GM12892 (cell line): Measurements from ENCODE around the gene HGF.
"Not testable (repeated sequence)": the region's sequence is repeated elsewhere in the genome, so short reads cannot be mapped to it uniquely, and the experiment has no call there.

Source experiments
- DNase-seq: peaks from one replicate; pipeline ENCODE4 v3.0.0; 2011; ENCODE audit not compliant: insufficient read length
- FAIRE-seq: peaks from 2 replicates; lab custom pipeline; 2011; peaks lifted over from hg19 to GRCh38; lab: Jason Lieb, UNC
- POLR2A ChIP-seq: IDR thresholded peaks from 2 replicates; pipeline ENCODE4 v1.6.1; 2011; ENCODE audit warnings: low read depth, low read length, control low read depth
- POLR2AphosphoS5 ChIP-seq: IDR thresholded peaks from 2 replicates; pipeline ENCODE4 v1.6.1; 2011; ENCODE audit warnings: low read depth, low read length, control low read depth
- TAF1 ChIP-seq: IDR thresholded peaks from 2 replicates; pipeline ENCODE4 v1.6.1; 2011; ENCODE audit warnings: low read depth, mild to moderate bottlenecking, control low read depth, low read length, borderline replicate concordance

HGF gene

GRCh38 chr7:81744389-81744788 is 25.5 kb downstream of the HGF start:
- peak; percentile 62 for FAIRE-seq
- TF ChIP-seq POLR2AphosphoS5 = no peak
- TF ChIP-seq POLR2A = no peak
- TF ChIP-seq TAF1 = no peak
- no peak for DNase-seq

- TF ChIP-seq POLR2A = no peak
- TF ChIP-seq TAF1 = no peak
- TF ChIP-seq POLR2AphosphoS5 = no peak
- DNase-seq (no peak), FAIRE-seq (peak; percentile 42)
These were observed 26.2 kb downstream of the HGF start for GRCh38 chr7:81743665-81744064.

GRCh38 chr7:81743201-81743600 is 26.6 kb downstream of the HGF start:
- DNase-seq = no peak
- FAIRE-seq = no peak
- no peak for TF ChIP-seq TAF1
- TF ChIP-seq POLR2AphosphoS5 = no peak
- no peak for TF ChIP-seq POLR2A

GRCh38 chr7:81740403-81740802 is 29.4 kb downstream of the HGF start:
- TF ChIP-seq POLR2AphosphoS5 = no peak
- TF ChIP-seq TAF1 = no peak
- no peak for TF ChIP-seq POLR2A

GRCh38 chr7:81736091-81736490 is 33.8 kb downstream of the HGF start:
- DNase-seq (no peak), FAIRE-seq (no peak)
- no peak for TF ChIP-seq POLR2A
- no peak for TF ChIP-seq TAF1
- no peak for TF ChIP-seq POLR2AphosphoS5

More at GRCh38 chr7:81740403-81740802, 29.4 kb downstream of the HGF start:
- DNase-seq = no peak
- FAIRE-seq = no peak

GRCh38 chr7:81725812-81726127 is 44.1 kb downstream of the HGF start:
- FAIRE-seq = no peak
- DNase-seq = no peak
- TF ChIP-seq TAF1 (no peak), POLR2AphosphoS5 (no peak), POLR2A (no peak)

GRCh38 chr7:81725003-81725811 is 44.6 kb downstream of the HGF start:
- FAIRE-seq (no peak), DNase-seq (no peak)
- TF ChIP-seq POLR2AphosphoS5 = no peak
- no peak for TF ChIP-seq POLR2A
- no peak for TF ChIP-seq TAF1

GRCh38 chr7:81722250-81722649 is 47.6 kb downstream of the HGF start:
- FAIRE-seq = not testable (repeated sequence)

GRCh38 chr7:81721437-81721836 is 48.4 kb downstream of the HGF start:
- TF ChIP-seq TAF1 (no peak), POLR2AphosphoS5 (no peak), POLR2A (no peak)
- no peak for DNase-seq
- no peak for FAIRE-seq

More at GRCh38 chr7:81722250-81722649, 47.6 kb downstream of the HGF start:
- DNase-seq = not testable (repeated sequence)

- DNase-seq (no peak), FAIRE-seq (no peak)
- no peak for TF ChIP-seq POLR2AphosphoS5
- no peak for TF ChIP-seq TAF1
- TF ChIP-seq POLR2A = no peak
These were observed 50.0 kb downstream of the HGF start for GRCh38 chr7:81719865-81720264.

- FAIRE-seq (peak; percentile 33), DNase-seq (no peak)
- no peak for TF ChIP-seq TAF1
- no peak for TF ChIP-seq POLR2A
- no peak for TF ChIP-seq POLR2AphosphoS5
These were observed 53.8 kb downstream of the HGF start for GRCh38 chr7:81715984-81716588.

- no peak for DNase-seq
- no peak for FAIRE-seq
- no peak for TF ChIP-seq POLR2AphosphoS5
- TF ChIP-seq POLR2A = no peak
- no peak for TF ChIP-seq TAF1
These were observed 55.5 kb downstream of the HGF start for GRCh38 chr7:81714306-81714705.
